ENCODE data around the gene FANCE. TPM values are rescaled to one million over a fixed set of nuclear protein-coding genes. Genes with fewer than 3 reads are reported as not detected.
A peak's percentile ranks its signal among the peaks of the same experiment; 100 is the strongest.

FANCE gene
- polyA plus RNA-seq, 1 donor (not counting 4 experiments of a cell fraction or from before 2014, with no cell fraction given): 6.4 TPM

GRCh38 chr6:35498422-35499067, 46.4 kb downstream of the FANCE start:
- TF ChIP-seq EZH2 (IDR thresholded peaks at IDR 0.05; ENCODE audit: low read length): no peak
- TF ChIP-seq CTCF (optimal IDR thresholded peaks at IDR 0.05 in 1 of 3, IDR thresholded peaks at IDR 0.05 in 1 of 3, conservative IDR thresholded peaks at IDR 0.05 in 1 of 3; ENCODE audit: extremely low read depth in 1 of 3, insufficient read depth in 2 of 3, low read length in 3 of 3): no peak
- no peak overlapping the region for H3K27ac ChIP-seq (ENCODE audit: control insufficient read depth, insufficient read depth, low read length)
- peak overlapping the region; percentile 80 for H3K4me2 ChIP-seq (ENCODE audit: control insufficient read depth, extremely low read depth, insufficient read depth, low read depth, low read length)
- H3K4me3 ChIP-seq (ENCODE audit: control insufficient read depth in 2 of 3, extremely low read depth in 1 of 3, insufficient read depth in 2 of 3, low read depth in 1 of 3, low read length in 3 of 3): peak overlapping the region; percentile 60 to 74 (median 70)
- H3K36me3 ChIP-seq (ENCODE audit: control insufficient read depth in 2 of 2, extremely low read depth in 1 of 2, insufficient read depth in 2 of 2, low read length in 2 of 2): peaks cover 0 to 5% of the 10 kb centered on the region in 2 experiments
- peaks cover 31% of the 10 kb centered on the region for H3K4me1 ChIP-seq (ENCODE audit: control insufficient read depth, extremely low read depth, insufficient read depth, low read length)
- H3K9ac ChIP-seq (ENCODE audit: control insufficient read depth, extremely low read depth, insufficient read depth, low read length): peak overlapping the region; percentile 83
- no peaks in the 10 kb centered on the region for H3K27me3 ChIP-seq (ENCODE audit: control insufficient read depth, extremely low read depth, insufficient read depth, low read length)
- H2AFZ ChIP-seq (ENCODE audit: control insufficient read depth, low read length): no peak overlapping the region
- FAIRE-seq (no peak), DNase-seq (ENCODE audit: low read depth, low spot score) (no peak)
- dilution Hi-C loops (cut with MboI; ENCODE audit: extremely low pct_ligation_motif_present, low sequenced_read_pairs): no loop called here
- H4K20me1 ChIP-seq (ENCODE audit: control insufficient read depth, extremely low read depth, insufficient read depth, low read length): no peaks in the 10 kb centered on the region
- no peaks in the 10 kb centered on the region for H3K9me1 ChIP-seq (ENCODE audit: control insufficient read depth, extremely low read depth, insufficient read depth, low read length)
- H3K9me3 ChIP-seq (ENCODE audit: control insufficient read depth, low read depth, low read length): no peaks in the 10 kb centered on the region
- peaks cover 27% of the 10 kb centered on the region for H3K79me2 ChIP-seq (ENCODE audit: control insufficient read depth, insufficient read depth, low read length)

DNA sequence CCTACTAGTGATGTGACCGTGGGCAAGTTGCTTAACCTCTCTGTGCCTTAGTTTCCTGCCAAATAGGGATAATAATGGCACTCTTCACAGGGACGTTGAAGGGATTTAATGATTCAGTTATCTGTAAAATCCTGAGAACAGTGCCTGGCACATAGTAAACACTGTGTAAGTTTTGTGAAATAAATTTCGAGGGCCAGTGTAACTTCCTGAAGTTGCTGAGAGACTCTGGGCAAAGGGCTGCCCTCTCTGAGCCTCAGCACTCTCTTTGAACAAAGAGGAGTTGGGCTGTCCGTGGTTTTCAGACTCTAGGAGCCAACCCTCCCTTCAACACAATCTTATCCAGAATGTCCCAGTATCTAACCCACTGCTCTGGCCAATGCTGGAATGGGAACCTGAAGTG, 47.2 kb downstream of the FANCE start:
- Histone ChIP-seq H3K4me3 (ENCODE audit: control insufficient read depth in 2 of 3, extremely low read depth in 1 of 3, insufficient read depth in 2 of 3, low read depth in 1 of 3, low read length in 3 of 3) (no peak overlapping the region), H2AFZ (ENCODE audit: control insufficient read depth, low read length) (no peak overlapping the region), H4K20me1 (ENCODE audit: control insufficient read depth, extremely low read depth, insufficient read depth, low read length) (no peaks in the 10 kb centered on the region), H3K4me1 (ENCODE audit: control insufficient read depth, extremely low read depth, insufficient read depth, low read length) (peaks cover 23% of the 10 kb centered on the region), H3K9me3 (ENCODE audit: control insufficient read depth, low read depth, low read length) (no peaks in the 10 kb centered on the region), H3K79me2 (ENCODE audit: control insufficient read depth, insufficient read depth, low read length) (peaks cover 19% of the 10 kb centered on the region), H3K27ac (ENCODE audit: control insufficient read depth, insufficient read depth, low read length) (no peak overlapping the region), H3K4me2 (ENCODE audit: control insufficient read depth, extremely low read depth, insufficient read depth, low read depth, low read length) (no peak overlapping the region), H3K9ac (ENCODE audit: control insufficient read depth, extremely low read depth, insufficient read depth, low read length) (no peak overlapping the region), H3K36me3 (ENCODE audit: control insufficient read depth in 2 of 2, extremely low read depth in 1 of 2, insufficient read depth in 2 of 2, low read length in 2 of 2) (no peaks in the 10 kb centered on the region), H3K27me3 (ENCODE audit: control insufficient read depth, extremely low read depth, insufficient read depth, low read length) (no peaks in the 10 kb centered on the region), H3K9me1 (ENCODE audit: control insufficient read depth, extremely low read depth, insufficient read depth, low read length) (no peaks in the 10 kb centered on the region)
- TF ChIP-seq CTCF (optimal IDR thresholded peaks at IDR 0.05 in 1 of 3, IDR thresholded peaks at IDR 0.05 in 1 of 3, conservative IDR thresholded peaks at IDR 0.05 in 1 of 3; ENCODE audit: extremely low read depth in 1 of 3, insufficient read depth in 2 of 3, low read length in 3 of 3) (no peak), EZH2 (IDR thresholded peaks at IDR 0.05; ENCODE audit: low read length) (no peak)
- DNase-seq (ENCODE audit: low read depth, low spot score) (no peak), FAIRE-seq (no peak)
- dilution Hi-C loops (cut with MboI; ENCODE audit: extremely low pct_ligation_motif_present, low sequenced_read_pairs): no loop called here
